ENCODE results near the gene CRACR2B.

The CRACR2B gene

GRCh38 chr11:850775-851763 lies 23.4 kb downstream of the CRACR2B start:
- H3K4me3 ChIP-seq (ENCODE audit: low read depth, low read length): no peak overlapping the region
- no peak for TF ChIP-seq CTCF (IDR thresholded peaks at IDR 0.05; ENCODE audit: low read depth, low read length)

- TF ChIP-seq CTCF (IDR thresholded peaks at IDR 0.05; ENCODE audit: low read depth, low read length): no peak
- H3K4me3 ChIP-seq (ENCODE audit: low read depth, low read length): no peak overlapping the region
Observed at GRCh38 chr11:852762-853161, 25.0 kb downstream of the CRACR2B start.

- no peak overlapping the region for H3K4me3 ChIP-seq (ENCODE audit: low read depth, low read length)
- TF ChIP-seq CTCF (IDR thresholded peaks at IDR 0.05; ENCODE audit: low read depth, low read length): no peak
Observed at GRCh38 chr11:853682-854448, 26.1 kb downstream of the CRACR2B start.

GRCh38 chr11:854601-855329 lies 27.0 kb downstream of the CRACR2B start:
- TF ChIP-seq CTCF (IDR thresholded peaks at IDR 0.05; ENCODE audit: low read depth, low read length): no peak
- H3K4me3 ChIP-seq (ENCODE audit: low read depth, low read length): no peak overlapping the region

- TF ChIP-seq CTCF (IDR thresholded peaks at IDR 0.05; ENCODE audit: low read depth, low read length): no peak
- no peak overlapping the region for H3K4me3 ChIP-seq (ENCODE audit: low read depth, low read length)
Observed at GRCh38 chr11:855330-855674, 27.6 kb downstream of the CRACR2B start.

- no peak for TF ChIP-seq CTCF (IDR thresholded peaks at IDR 0.05; ENCODE audit: low read depth, low read length)
- no peak overlapping the region for H3K4me3 ChIP-seq (ENCODE audit: low read depth, low read length)
Observed at GRCh38 chr11:855796-856195, 28.1 kb downstream of the CRACR2B start.
